ENCODE data around the gene PDLIM1. TPM values are rescaled to one million over a fixed set of nuclear protein-coding genes. Genes with fewer than 3 reads are reported as not detected.
A peak's percentile ranks its signal among the peaks of the same experiment; 100 is the strongest.

PDLIM1 gene
- total and polyA plus RNA-seq, 2 of the 13 experiments (the other 11 are each of a cell fraction or from before 2014, with no cell fraction given): 119 to 123 TPM

DNA sequence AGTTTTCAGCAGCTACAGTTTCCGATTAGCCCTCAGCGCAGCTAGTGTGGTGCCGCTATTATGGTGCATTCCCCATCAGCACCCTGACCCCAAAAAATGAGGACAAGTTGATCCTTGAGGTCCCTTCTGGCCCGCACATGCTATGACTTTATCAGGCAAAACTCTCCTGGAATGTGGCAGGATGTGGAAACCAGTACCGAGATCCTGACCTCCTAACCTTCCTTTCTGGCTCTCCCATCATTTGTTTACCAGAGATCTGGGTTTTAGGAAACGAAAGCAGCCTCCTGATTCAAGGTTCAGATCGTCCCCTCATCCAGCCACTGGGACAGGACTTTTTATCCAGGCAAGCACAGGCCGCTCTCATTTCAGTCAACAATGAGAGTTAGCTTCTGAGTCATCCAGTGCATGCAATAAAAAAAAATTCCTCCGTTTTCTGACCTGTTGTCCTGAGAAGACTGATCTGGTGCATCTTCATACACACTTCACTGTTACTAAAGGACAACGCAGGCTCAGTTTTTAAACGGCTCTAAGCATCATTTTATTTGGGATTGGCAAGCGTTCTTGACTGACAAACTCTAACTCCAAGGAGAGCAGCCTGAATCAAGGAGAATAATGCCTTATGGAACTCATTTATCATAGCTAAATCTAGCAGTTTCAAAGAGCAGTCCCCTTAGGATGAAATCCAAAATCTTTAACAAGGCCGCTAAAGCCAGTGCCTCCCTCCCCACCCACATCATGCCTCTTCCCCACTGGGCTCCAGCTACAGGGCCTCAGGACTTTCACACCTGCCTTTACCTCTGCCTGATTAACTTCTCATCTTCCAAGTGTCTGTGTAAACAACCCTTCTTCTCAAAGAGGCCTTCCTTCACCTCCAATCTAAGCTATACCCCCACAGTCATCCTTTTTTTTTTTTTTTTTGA is 17.1 kb downstream of the PDLIM1 start (continued):
- TF ChIP-seq SOX5 (CRISPR knock-in tag; IDR thresholded peaks at IDR 0.05; ENCODE audit: borderline replicate concordance) (peak; percentile 82), ZNF792 (CRISPR knock-in tag; IDR thresholded peaks at IDR 0.05) (peak; percentile 71; the same call in 1 of the 2 replicates)
- TF ChIP-seq, protein P1, sequence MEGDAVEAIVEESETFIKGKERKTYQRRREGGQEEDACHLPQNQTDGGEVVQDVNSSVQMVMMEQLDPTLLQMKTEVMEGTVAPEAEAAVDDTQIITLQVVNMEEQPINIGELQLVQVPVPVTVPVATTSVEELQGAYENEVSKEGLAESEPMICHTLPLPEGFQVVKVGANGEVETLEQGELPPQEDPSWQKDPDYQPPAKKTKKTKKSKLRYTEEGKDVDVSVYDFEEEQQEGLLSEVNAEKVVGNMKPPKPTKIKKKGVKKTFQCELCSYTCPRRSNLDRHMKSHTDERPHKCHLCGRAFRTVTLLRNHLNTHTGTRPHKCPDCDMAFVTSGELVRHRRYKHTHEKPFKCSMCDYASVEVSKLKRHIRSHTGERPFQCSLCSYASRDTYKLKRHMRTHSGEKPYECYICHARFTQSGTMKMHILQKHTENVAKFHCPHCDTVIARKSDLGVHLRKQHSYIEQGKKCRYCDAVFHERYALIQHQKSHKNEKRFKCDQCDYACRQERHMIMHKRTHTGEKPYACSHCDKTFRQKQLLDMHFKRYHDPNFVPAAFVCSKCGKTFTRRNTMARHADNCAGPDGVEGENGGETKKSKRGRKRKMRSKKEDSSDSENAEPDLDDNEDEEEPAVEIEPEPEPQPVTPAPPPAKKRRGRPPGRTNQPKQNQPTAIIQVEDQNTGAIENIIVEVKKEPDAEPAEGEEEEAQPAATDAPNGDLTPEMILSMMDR (CRISPR knock-in tag; IDR thresholded peaks at IDR 0.05): 0 out of 2 replicates have a peak, but pooled peaks have one; percentile 15

DNA sequence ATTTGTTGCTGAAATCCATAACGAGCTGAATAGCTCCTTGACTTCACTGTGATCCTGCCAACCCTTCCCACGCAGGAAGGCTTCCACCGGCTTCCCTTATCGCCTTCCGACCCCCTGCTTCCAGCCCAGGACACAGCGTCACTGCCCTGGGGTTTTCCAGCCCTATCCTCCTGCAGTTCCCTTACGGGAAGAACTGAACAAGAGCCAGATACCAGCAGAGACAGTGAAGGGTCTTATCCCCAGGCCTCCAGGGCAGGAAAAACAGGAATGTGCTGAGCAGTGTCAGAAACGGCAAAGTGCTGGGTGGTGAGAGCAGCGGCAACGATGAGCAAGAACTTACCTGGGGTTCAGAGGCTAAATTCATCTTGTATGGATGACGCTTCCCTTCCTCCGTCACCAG is 22.4 kb downstream of the PDLIM1 start:
- Histone ChIP-seq H3K9me3 (ENCODE audit: low read length) (no peaks in the 10 kb centered on the region), H3K27me3 (ENCODE audit: control insufficient read depth in 1 of 2, insufficient read depth in 2 of 2, low read length in 2 of 2) (no peaks in the 10 kb centered on the region), H3K4me1 (ENCODE audit: insufficient read depth, low read length) (peaks cover 51% of the 10 kb centered on the region), H3K79me2 (ENCODE audit: insufficient read depth, low read length) (peaks cover 23% of the 10 kb centered on the region), H3K4me3 (replicated peaks in 1 of 3; ENCODE audit: insufficient read depth in 1 of 3, low read depth in 2 of 3, low read length in 3 of 3) (no peak overlapping the region), H3K27ac (ENCODE audit: extremely low read length, insufficient read depth, low read length) (peak overlapping the region; percentile 80), H3K36me3 (replicated peaks in 1 of 2; ENCODE audit: control insufficient read depth in 1 of 2, insufficient read depth in 2 of 2, low read length in 2 of 2) (peaks cover 14 to 61% of the 10 kb centered on the region in 2 experiments), H3K9ac (ENCODE audit: insufficient read depth, low read depth, low read length) (no peak overlapping the region), H4K20me1 (ENCODE audit: insufficient read depth, low read length) (no peaks in the 10 kb centered on the region), H2AFZ (ENCODE audit: low read length) (no peak overlapping the region), H3K4me2 (ENCODE audit: low read depth, low read length) (no peak overlapping the region)
- no TSS peak for BruUV-seq (replicated peaks)
- WGBS (ENCODE audit: low lambda C conversion rate): 95% methylated on average over 12 of the region's 12 CpGs
- ChIA-PET CTCF (ENCODE audit: low intra/inter-chr PET ratio, low total read pairs) (no interaction called here), POLR2A (interaction anchor here (1.6 kb wide), 1 partner anchor 9 kb away, joined by 3 read pairs; no protein-coding TSS in a partner anchor)
- DNase-seq (ENCODE audit: low spot score) (no peak), ATAC-seq (no peak), FAIRE-seq (no peak)
- intact Hi-C loops (cut with micrococcal nuclease; ENCODE audit: unreplicated experiment) (no loop called here), in situ Hi-C loops (cut with HindIII; ENCODE audit: extremely low pct_ligation_motif_present, low pct_unique_long_range_greater_than_20kb) (no loop called here)
- no peak for TF ChIP-seq ZNF777 (CRISPR knock-in tag; IDR thresholded peaks at IDR 0.05)
- no peak for TF ChIP-seq THAP11 (CRISPR knock-in tag; IDR thresholded peaks at IDR 0.05)
- no peak for TF ChIP-seq ZNF335 (CRISPR knock-in tag; IDR thresholded peaks at IDR 0.05)
- TF ChIP-seq ZNF782 (CRISPR knock-in tag; IDR thresholded peaks at IDR 0.05; ENCODE audit: borderline replicate concordance): no peak
- TF ChIP-seq TBP (CRISPR knock-in tag; IDR thresholded peaks at IDR 0.05): no peak
- no peak for TF ChIP-seq REPIN1 (CRISPR knock-in tag; IDR thresholded peaks at IDR 0.05; ENCODE audit: borderline replicate concordance, low read depth)
- TF ChIP-seq, protein P2, sequence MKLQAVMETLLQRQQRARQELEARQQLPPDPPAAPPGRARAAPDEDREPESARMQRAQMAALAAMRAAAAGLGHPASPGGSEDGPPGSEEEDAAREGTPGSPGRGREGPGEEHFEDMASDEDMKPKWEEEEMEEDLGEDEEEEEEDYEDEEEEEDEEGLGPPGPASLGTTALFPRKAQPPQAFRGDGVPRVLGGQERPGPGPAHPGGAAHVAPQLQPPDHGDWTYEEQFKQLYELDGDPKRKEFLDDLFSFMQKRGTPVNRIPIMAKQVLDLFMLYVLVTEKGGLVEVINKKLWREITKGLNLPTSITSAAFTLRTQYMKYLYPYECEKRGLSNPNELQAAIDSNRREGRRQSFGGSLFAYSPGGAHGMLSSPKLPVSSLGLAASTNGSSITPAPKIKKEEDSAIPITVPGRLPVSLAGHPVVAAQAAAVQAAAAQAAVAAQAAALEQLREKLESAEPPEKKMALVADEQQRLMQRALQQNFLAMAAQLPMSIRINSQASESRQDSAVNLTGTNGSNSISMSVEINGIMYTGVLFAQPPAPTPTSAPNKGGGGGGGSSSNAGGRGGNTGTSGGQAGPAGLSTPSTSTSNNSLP (IDR thresholded peaks at IDR 0.05; ENCODE audit: low read depth, low read length): no peak
- TF ChIP-seq TBL1XR1 (IDR thresholded peaks at IDR 0.05; ENCODE audit: borderline replicate concordance, low read length, partially characterized antibody): no peak
- TF ChIP-seq, protein P3, sequence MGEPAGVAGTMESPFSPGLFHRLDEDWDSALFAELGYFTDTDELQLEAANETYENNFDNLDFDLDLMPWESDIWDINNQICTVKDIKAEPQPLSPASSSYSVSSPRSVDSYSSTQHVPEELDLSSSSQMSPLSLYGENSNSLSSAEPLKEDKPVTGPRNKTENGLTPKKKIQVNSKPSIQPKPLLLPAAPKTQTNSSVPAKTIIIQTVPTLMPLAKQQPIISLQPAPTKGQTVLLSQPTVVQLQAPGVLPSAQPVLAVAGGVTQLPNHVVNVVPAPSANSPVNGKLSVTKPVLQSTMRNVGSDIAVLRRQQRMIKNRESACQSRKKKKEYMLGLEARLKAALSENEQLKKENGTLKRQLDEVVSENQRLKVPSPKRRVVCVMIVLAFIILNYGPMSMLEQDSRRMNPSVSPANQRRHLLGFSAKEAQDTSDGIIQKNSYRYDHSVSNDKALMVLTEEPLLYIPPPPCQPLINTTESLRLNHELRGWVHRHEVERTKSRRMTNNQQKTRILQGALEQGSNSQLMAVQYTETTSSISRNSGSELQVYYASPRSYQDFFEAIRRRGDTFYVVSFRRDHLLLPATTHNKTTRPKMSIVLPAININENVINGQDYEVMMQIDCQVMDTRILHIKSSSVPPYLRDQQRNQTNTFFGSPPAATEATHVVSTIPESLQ (CRISPR knock-in tag; conservative IDR thresholded peaks at IDR 0.05): no peak
- TF ChIP-seq ZNF282 (IDR thresholded peaks at IDR 0.05; ENCODE audit: partially characterized antibody): no peak
- TF ChIP-seq, protein P4, sequence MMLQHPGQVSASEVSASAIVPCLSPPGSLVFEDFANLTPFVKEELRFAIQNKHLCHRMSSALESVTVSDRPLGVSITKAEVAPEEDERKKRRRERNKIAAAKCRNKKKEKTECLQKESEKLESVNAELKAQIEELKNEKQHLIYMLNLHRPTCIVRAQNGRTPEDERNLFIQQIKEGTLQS (CRISPR knock-in tag; IDR thresholded peaks at IDR 0.05): no peak
- TF ChIP-seq SNRNP70 (IDR thresholded peaks at IDR 0.05; ENCODE audit: low read depth, low read length): no peak
- TF ChIP-seq, protein P5, sequence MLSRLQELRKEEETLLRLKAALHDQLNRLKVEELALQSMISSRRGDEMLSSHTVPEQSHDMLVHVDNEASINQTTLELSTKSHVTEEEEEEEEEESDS (CRISPR knock-in tag; IDR thresholded peaks at IDR 0.05; ENCODE audit: borderline replicate concordance): no peak
